Brain pericyte (primary cell): ENCODE data around the gene SLC25A31.
A peak's percentile ranks its signal among the peaks of the same experiment; 100 is the strongest.

Source experiments
- DNase-seq: peaks from one replicate; pipeline ENCODE4 v3.0.0-alpha.2; 2012; ENCODE audit warnings: low read depth, low spot score

The SLC25A31 gene

GRCh38 chr4:127730142-127730913 lies at the start of gene SLC25A31:
TSS of gene SLC25A31 (plus strand) at chr4:127730400. CDS start at chr4:127730546, 146 bp downstream.
- DNase-seq, result no peak

GRCh38 chr4:127685292-127685691 lies 44.9 kb upstream of the SLC25A31 start:
- DNase-seq, result no peak

- DNase-seq, result no peak
Measured at GRCh38 chr4:127686658-127687057, 43.5 kb upstream of the SLC25A31 start.

- DNase-seq, result no peak
Measured at GRCh38 chr4:127687580-127687979, 42.6 kb upstream of the SLC25A31 start.

GRCh38 chr4:127698789-127699200 lies 31.4 kb upstream of the SLC25A31 start:
- DNase-seq, result peak; percentile 34

GRCh38 chr4:127708985-127709384 lies 21.2 kb upstream of the SLC25A31 start:
- no peak for DNase-seq

GRCh38 chr4:127709456-127709855 lies 20.7 kb upstream of the SLC25A31 start:
- DNase-seq, result no peak

- DNase-seq, result no peak
Measured at GRCh38 chr4:127731406-127731805, 1.2 kb downstream of the SLC25A31 start.

GRCh38 chr4:127732623-127733328 lies 2.6 kb downstream of the SLC25A31 start:
- no peak for DNase-seq

GRCh38 chr4:127734976-127735375 lies 4.8 kb downstream of the SLC25A31 start:
- DNase-seq, result no peak

- no peak for DNase-seq
Measured at GRCh38 chr4:127737295-127737694, 7.1 kb downstream of the SLC25A31 start.

- no peak for DNase-seq
Measured at GRCh38 chr4:127741247-127741646, 11.0 kb downstream of the SLC25A31 start.

- no peak for DNase-seq
Measured at GRCh38 chr4:127747883-127748282, 17.7 kb downstream of the SLC25A31 start.

GRCh38 chr4:127748957-127749356 lies 18.8 kb downstream of the SLC25A31 start:
- no peak for DNase-seq

- no peak for DNase-seq
Measured at GRCh38 chr4:127756906-127757305, 26.7 kb downstream of the SLC25A31 start.

- no peak for DNase-seq
Measured at GRCh38 chr4:127759228-127759820, 29.1 kb downstream of the SLC25A31 start.

- DNase-seq, result no peak
Measured at GRCh38 chr4:127759893-127760292, 29.7 kb downstream of the SLC25A31 start.

- no peak for DNase-seq
Measured at GRCh38 chr4:127771535-127772275, 41.5 kb downstream of the SLC25A31 start.

- no peak for DNase-seq
Measured at GRCh38 chr4:127772769-127773671, 42.8 kb downstream of the SLC25A31 start.

GRCh38 chr4:127775843-127776242 lies 45.6 kb downstream of the SLC25A31 start:
- DNase-seq, result no peak

GRCh38 chr4:127776620-127777019 lies 46.4 kb downstream of the SLC25A31 start:
- DNase-seq, result no peak
